T-helper 1 cell (primary cell): ENCODE measurements around the gene PFN4.

Experiments
- DNase-seq, 5 donors: peaks; one replicate each; pipeline ENCODE4 v3.0.0-alpha.2; 2012 to 2020

Gene PFN4

GRCh38 chr2:24076849-24077534, 46.1 kb downstream of the PFN4 start:
- DNase-seq: peak in 1 of 5 donors; percentile 18

- DNase-seq: peak; percentile 100
These were observed 47.0 kb downstream of the PFN4 start, which contains the start of gene SF3B6 for GRCh38 chr2:24075915-24076848. Gene SF3B6 (minus strand): TSS chr2:24076326. CDS start chr2:24076229, 97 bp downstream.

- no peak for DNase-seq
These were observed 47.9 kb downstream of the PFN4 start for GRCh38 chr2:24075259-24075658.

- DNase-seq: no peak
These were observed 49.3 kb downstream of the PFN4 start for GRCh38 chr2:24073816-24074215.

GRCh38 chr2:24072259-24072658, 50.9 kb downstream of the PFN4 start:
- DNase-seq: no peak

DNA sequence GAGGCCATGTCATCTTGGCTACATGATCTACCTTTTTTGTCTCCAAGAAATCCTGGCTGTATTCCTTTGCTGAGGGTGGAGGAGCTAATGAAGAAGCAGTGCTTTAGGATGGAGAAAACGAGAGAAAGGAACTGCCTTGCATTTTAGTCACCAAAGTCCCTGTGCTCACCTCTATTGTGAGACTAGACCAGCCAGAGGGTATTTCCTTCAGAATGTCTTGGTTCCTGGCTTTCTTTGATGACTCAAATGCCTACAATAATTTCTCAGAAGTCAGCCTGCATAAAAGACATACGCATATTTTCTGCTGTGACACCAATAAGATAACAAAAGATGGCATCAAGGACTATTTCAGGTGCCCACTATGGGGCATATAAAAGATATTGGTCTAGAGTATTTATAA, 57.8 kb downstream of the PFN4 start:
- peak in 1 of 5 donors; percentile 23 for DNase-seq
